Upper lobe of left lung (tissue), 6 donors: ENCODE data around the gene PTPRK. TPM values are rescaled to one million over a fixed set of nuclear protein-coding genes. Genes with fewer than 3 reads are reported as not detected.
"Not testable (repeated sequence)": the region's sequence is repeated elsewhere in the genome, so short reads cannot be mapped to it uniquely, and the experiment has no call there.

ENCODE experiments used
- ATAC-seq, 2 donors: fragments of 200-7000 bp; cut with Tn5 transposase; one replicate each; pipeline ENCODE4 v1.9.1; 2022; ENCODE audit warnings: mild to moderate bottlenecking in 2 of 2, moderate library complexity in 2 of 2; ENCODE audit not compliant: low FRiP score in 2 of 2
- DNase-seq, 2 donors: peaks; one replicate each; pipeline ENCODE4 v3.0.0-alpha.2; 2019 to 2020
- H3K27ac ChIP-seq, 4 donors: fragments of 200-600 bp; sonication (generic); one replicate each; pipeline ENCODE4 v1.5.1; 2016 to 2019
- H3K27me3 ChIP-seq, 4 donors: fragments of 200-600 bp; sonication (generic); one replicate each; pipeline ENCODE4 v1.5.1; 2017 to 2019
- H3K36me3 ChIP-seq, 4 donors: fragments of 200-600 bp; sonication (generic); one replicate each; pipeline ENCODE4 v1.5.1; 2016 to 2019
- H3K4me1 ChIP-seq, 4 donors: fragments of 200-600 bp; sonication (generic); one replicate each; pipeline ENCODE4 v1.5.1; 2018 to 2019
- H3K4me3 ChIP-seq, 4 donors: fragments of 200-600 bp; sonication (generic); one replicate each; pipeline ENCODE4 v1.5.1; 2017 to 2019; ENCODE audit warnings: mild to moderate bottlenecking in 2 of 4, moderate library complexity in 1 of 4
- H3K9me3 ChIP-seq, 4 donors: fragments of 200-600 bp; sonication (generic); one replicate each; pipeline ENCODE4 v1.5.1; 2018 to 2019
- EP300 ChIP-seq, 4 donors: sonication (generic); formaldehyde crosslinking; IDR thresholded peaks; one replicate each; pipeline ENCODE4 v1.5.1; 2017; ENCODE audit warnings: antibody characterized with exemption in 4 of 4, control low read depth in 2 of 4
- POLR2A ChIP-seq, 4 donors: fragments of 450-650 bp; IDR thresholded peaks; one replicate each; pipeline ENCODE4 v1.5.1; 2016 to 2017; ENCODE audit warnings: antibody characterized with exemption in 4 of 4, mild to moderate bottlenecking in 2 of 4
- POLR2AphosphoS5 ChIP-seq, 2 donors: sonication (generic); formaldehyde crosslinking; IDR thresholded peaks; one replicate each; pipeline ENCODE4 v1.5.1; 2017; ENCODE audit warnings: antibody characterized with exemption in 2 of 2
- WGBS, 2 donors: methylation state at CpG; one replicate each; pipeline ENCODE4 v1.1.5; 2017 to 2018; 5-methylcytosine and 5-hydroxymethylcytosine counted together
- total RNA-seq, 6 donors: library from RNA; depleted of rRNA in 4 of 6; stranded (reverse); fragments of >200 nt in 4 of 6; gene quantifications; one replicate each; pipeline versions ENCODE4 v1.1.0 to v1.2.1, GENCODE V29; 2016 to 2021
- TF ChIP-seq, protein P1 (sequence below), 6 experiments: fragments of 450-650 bp in 4 of 6; fragments of 200-600 bp in 2 of 6; sonication (generic) in 2 of 6; IDR thresholded peaks; one replicate each; pipeline ENCODE4 v1.5.1; 2016 to 2019; ENCODE audit warnings: antibody characterized with exemption in 6 of 6
- donor health status: DM: no; HTN: no; CAD: no; lungs with moderate emphysema.
- donor health status: DM: no; HTN: yes; CAD: no; lungs with severe emphysema.

Gene PTPRK
- total RNA-seq, 6 donors from 2014 or later, result 42.7 to 97.4 (median 65.2) TPM

DNA sequence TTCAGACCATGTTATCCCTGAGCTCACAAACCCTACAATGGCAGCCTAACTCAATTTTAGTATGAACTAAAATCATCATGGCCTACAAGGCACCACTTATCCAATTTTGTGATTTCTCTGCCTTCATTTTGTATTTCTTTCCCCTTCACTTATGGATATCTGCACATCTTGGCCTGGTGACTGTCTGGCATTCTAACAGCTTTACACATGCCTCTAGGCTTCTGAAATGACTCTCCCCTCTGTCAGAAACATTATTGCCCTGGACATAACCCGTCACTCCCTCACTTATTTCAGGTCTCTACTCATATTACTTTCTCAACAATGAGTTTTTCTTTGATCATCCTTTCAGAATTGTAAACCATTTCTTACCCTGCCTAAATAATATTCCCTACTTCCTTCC lies 530.3 kb downstream of the PTPRK start:
- no peak for TF ChIP-seq EP300 (IDR thresholded peaks at IDR 0.05)
- no peak for TF ChIP-seq POLR2AphosphoS5 (IDR thresholded peaks at IDR 0.05)
- TF ChIP-seq, protein P1, sequence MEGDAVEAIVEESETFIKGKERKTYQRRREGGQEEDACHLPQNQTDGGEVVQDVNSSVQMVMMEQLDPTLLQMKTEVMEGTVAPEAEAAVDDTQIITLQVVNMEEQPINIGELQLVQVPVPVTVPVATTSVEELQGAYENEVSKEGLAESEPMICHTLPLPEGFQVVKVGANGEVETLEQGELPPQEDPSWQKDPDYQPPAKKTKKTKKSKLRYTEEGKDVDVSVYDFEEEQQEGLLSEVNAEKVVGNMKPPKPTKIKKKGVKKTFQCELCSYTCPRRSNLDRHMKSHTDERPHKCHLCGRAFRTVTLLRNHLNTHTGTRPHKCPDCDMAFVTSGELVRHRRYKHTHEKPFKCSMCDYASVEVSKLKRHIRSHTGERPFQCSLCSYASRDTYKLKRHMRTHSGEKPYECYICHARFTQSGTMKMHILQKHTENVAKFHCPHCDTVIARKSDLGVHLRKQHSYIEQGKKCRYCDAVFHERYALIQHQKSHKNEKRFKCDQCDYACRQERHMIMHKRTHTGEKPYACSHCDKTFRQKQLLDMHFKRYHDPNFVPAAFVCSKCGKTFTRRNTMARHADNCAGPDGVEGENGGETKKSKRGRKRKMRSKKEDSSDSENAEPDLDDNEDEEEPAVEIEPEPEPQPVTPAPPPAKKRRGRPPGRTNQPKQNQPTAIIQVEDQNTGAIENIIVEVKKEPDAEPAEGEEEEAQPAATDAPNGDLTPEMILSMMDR (IDR thresholded peaks at IDR 0.05), result no peak
- TF ChIP-seq POLR2A (IDR thresholded peaks at IDR 0.05), result no peak
- H3K36me3 ChIP-seq, result peaks cover 0 to 8% (median 1%) of the 10 kb centered on the region in 4 donors
- no peaks in the 10 kb centered on the region for H3K9me3 ChIP-seq
- 92 to 100% methylated on average over 1 of the region's 1 CpG for WGBS, 2 donors
- DNase-seq, result no peak
- no peak overlapping the region for H3K27ac ChIP-seq
- no peaks in the 10 kb centered on the region for H3K4me1 ChIP-seq
- H3K27me3 ChIP-seq, result no peaks in the 10 kb centered on the region
- no peak overlapping the region for H3K4me3 ChIP-seq
- ATAC-seq, result no peak

DNA sequence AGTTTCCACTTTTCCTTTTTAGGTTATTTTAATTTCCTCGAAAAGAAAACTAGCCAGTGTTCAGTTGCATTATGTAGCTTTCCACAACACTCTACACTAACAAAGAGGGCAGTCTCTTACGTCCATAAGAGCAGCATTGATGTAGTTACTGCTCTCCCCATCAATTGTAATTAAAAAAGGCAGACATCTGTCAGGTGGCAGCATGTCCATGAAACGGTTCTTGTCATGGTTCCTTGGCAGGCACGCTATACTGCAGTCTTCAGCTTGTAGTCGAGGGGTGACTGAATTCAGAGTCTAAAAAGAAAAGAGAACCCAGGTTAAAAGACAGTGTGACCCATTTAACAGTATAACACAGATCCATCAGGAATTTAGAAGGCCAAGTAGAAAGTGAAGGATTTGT lies 539.4 kb downstream of the PTPRK start:
- H3K9me3 ChIP-seq, result no peaks in the 10 kb centered on the region
- H3K4me3 ChIP-seq, result no peak overlapping the region
- peaks cover 7 to 78% (median 21%) of the 10 kb centered on the region in 4 donors for H3K36me3 ChIP-seq
- 88 to 94% methylated on average over 5 of the region's 5 CpGs for WGBS, 2 donors
- no peak overlapping the region for H3K27ac ChIP-seq
- H3K27me3 ChIP-seq, result no peaks in the 10 kb centered on the region
- ATAC-seq (no peak), DNase-seq (no peak)
- TF ChIP-seq, protein P1 (IDR thresholded peaks at IDR 0.05), result no peak
- TF ChIP-seq POLR2A (IDR thresholded peaks at IDR 0.05) (no peak), EP300 (IDR thresholded peaks at IDR 0.05) (no peak), POLR2AphosphoS5 (IDR thresholded peaks at IDR 0.05) (no peak)
- H3K4me1 ChIP-seq, result no peaks in the 10 kb centered on the region

DNA sequence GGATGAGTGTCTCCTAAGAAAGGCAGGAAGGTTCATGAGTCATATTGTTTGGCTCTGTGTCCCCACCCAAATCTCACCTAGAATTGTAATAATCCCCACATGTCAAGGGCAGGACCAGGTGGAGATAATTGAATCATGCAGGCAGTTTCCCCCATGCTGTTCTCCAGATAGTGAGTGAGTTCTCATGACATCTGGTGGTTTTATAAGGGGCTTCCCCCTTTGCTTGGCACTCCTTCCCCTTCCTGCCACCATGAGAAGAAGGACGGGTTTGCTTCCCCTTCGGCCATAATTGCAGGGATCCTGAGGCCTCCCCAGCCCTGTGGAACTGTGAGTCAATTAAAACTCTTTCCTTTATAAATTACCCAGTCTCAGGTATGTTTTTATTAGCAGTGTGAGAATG lies 542.2 kb downstream of the PTPRK start:
- peaks cover 7 to 73% (median 20%) of the 10 kb centered on the region in 4 donors for H3K36me3 ChIP-seq
- 72 to 78% methylated on average over 2 of the region's 2 CpGs for WGBS, 2 donors
- not testable (repeated sequence) for H3K27ac ChIP-seq, H3K4me3 ChIP-seq, DNase-seq, ATAC-seq, H3K27me3 ChIP-seq, H3K4me1 ChIP-seq, H3K9me3 ChIP-seq

DNA sequence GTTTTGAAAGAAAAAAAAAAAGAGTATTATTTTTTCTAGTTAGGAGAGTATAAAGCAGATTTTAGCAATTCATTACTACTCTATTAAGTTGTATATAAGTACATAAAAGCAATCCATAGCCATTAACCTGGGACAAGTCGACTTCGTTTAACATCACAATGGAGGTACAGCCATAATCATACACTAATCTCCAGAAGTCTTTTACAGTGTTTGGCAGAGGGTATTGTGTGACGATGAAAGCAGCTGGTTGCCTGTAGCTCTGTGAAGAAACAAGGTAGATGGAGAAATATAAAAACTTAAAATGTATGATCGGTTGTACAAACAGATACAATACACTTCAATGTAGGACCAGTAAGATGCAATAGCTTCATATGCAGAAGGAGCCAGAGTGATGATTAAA lies 543.6 kb downstream of the PTPRK start:
- whole genome bisulfite sequencing, 2 donors, result 98 to 100% methylated on average over 4 of the region's 4 CpGs

DNA sequence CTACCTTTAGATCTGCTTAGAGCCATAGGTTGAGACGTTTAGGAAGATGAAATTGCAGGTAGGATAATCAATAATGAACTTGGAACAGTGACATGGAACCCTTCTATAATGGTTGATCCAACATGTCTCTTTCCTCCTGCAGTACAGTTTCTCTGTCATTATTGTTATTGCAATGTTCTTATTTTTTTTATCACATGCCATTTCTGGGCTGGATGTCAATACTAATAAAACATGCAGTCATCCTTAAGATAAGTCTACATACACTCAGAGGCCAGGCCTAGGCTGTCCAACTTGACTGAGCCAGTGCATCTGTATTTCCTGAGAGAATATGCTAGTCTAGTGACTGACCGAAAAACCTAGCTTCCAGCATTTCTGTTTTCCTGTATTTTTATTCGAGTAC lies 544.3 kb downstream of the PTPRK start:
- no peak for TF ChIP-seq EP300 (IDR thresholded peaks at IDR 0.05)
- no peak for TF ChIP-seq POLR2AphosphoS5 (IDR thresholded peaks at IDR 0.05)
- TF ChIP-seq POLR2A (IDR thresholded peaks at IDR 0.05), result no peak
- TF ChIP-seq, protein P1 (IDR thresholded peaks at IDR 0.05), result no peak
- Histone ChIP-seq H3K9me3 (no peaks in the 10 kb centered on the region), H3K36me3 (peaks cover 2 to 72% (median 13%) of the 10 kb centered on the region in 4 donors), H3K27ac (no peak overlapping the region), H3K27me3 (no peaks in the 10 kb centered on the region), H3K4me1 (no peaks in the 10 kb centered on the region), H3K4me3 (no peak overlapping the region)
- 88 to 93% methylated on average over 3 of the region's 3 CpGs for WGBS, 2 donors
- ATAC-seq, result no peak
- DNase-seq, result no peak

More for the DNA sequence above, 543.6 kb downstream of the PTPRK start:
- no peaks in the 10 kb centered on the region for H3K9me3 ChIP-seq
- H3K27ac ChIP-seq, result no peak overlapping the region
- TF ChIP-seq POLR2A (IDR thresholded peaks at IDR 0.05) (no peak), POLR2AphosphoS5 (IDR thresholded peaks at IDR 0.05) (no peak), EP300 (IDR thresholded peaks at IDR 0.05) (no peak)
- TF ChIP-seq, protein P1 (IDR thresholded peaks at IDR 0.05), result no peak
- no peak for DNase-seq
- H3K36me3 ChIP-seq, result peaks cover 7 to 74% (median 15%) of the 10 kb centered on the region in 4 donors
- no peak for ATAC-seq
- H3K4me3 ChIP-seq, result no peak overlapping the region
- no peaks in the 10 kb centered on the region for H3K27me3 ChIP-seq
- H3K4me1 ChIP-seq, result no peaks in the 10 kb centered on the region
